Small intestine (tissue), 7 donors: ENCODE data around the gene SPCS2. TPM values are rescaled to one million over a fixed set of nuclear protein-coding genes. Genes with fewer than 3 reads are reported as not detected.
A peak's percentile ranks its signal among the peaks of the same experiment; 100 is the strongest.
"Not testable (repeated sequence)": the region's sequence is repeated elsewhere in the genome, so short reads cannot be mapped to it uniquely, and the experiment has no call there.

Source experiments
- DNase-seq, 2 donors: peaks; one replicate each; pipeline versions ENCODE4 v3.0.0 to v3.0.0-alpha.2; 2013
- FAIRE-seq: peaks from 2 replicates; lab custom pipeline; 2012; peaks lifted over from hg19 to GRCh38; lab: Jason Lieb, UNC
- H3K27ac ChIP-seq, 3 donors: one replicate each; pipeline ENCODE4 v1.5.1; 2013; ENCODE audit warnings: low read length in 2 of 3, mild to moderate bottlenecking in 2 of 3, control low read depth in 1 of 3, inconsistent platforms in 1 of 3, low read depth in 1 of 3, moderate library complexity in 1 of 3
- H3K27me3 ChIP-seq, 3 donors: one replicate each; pipeline ENCODE4 v1.6.1; 2013; ENCODE audit warnings: low read length in 3 of 3, inconsistent platforms in 1 of 3; ENCODE audit not compliant: control insufficient read depth in 3 of 3, insufficient read depth in 3 of 3
- H3K36me3 ChIP-seq, 3 donors: one replicate each; pipeline ENCODE4 v1.6.1; 2013; ENCODE audit warnings: low read length in 3 of 3, inconsistent platforms in 1 of 3, low read depth in 1 of 3, mild to moderate bottlenecking in 1 of 3, moderate library complexity in 1 of 3; ENCODE audit not compliant: control insufficient read depth in 3 of 3, insufficient read depth in 2 of 3
- H3K4me1 ChIP-seq, 3 donors: one replicate each; pipeline ENCODE4 v1.6.1; 2013; ENCODE audit warnings: low read length in 2 of 3, inconsistent platforms in 1 of 3, low read depth in 1 of 3, mild to moderate bottlenecking in 1 of 3, moderate library complexity in 1 of 3; ENCODE audit not compliant: control insufficient read depth in 3 of 3, insufficient read depth in 2 of 3
- H3K4me3 ChIP-seq, 3 donors: one replicate each; pipeline ENCODE4 v1.5.1; 2013; ENCODE audit warnings: low read length in 3 of 3, control low read depth in 1 of 3, inconsistent platforms in 1 of 3, low read depth in 1 of 3, mild to moderate bottlenecking in 1 of 3, moderate library complexity in 1 of 3
- H3K9me3 ChIP-seq, 2 donors: one replicate each; pipeline ENCODE4 v1.6.1; 2013; ENCODE audit warnings: low read depth in 1 of 2, low read length in 1 of 2; ENCODE audit not compliant: control insufficient read depth in 2 of 2, insufficient read depth in 1 of 2
- WGBS, 3 donors: extraction: QIAGEN DNeasy Blood & Tissue Kit; methylation state at CpG; one replicate each; pipeline ENCODE4 v1.1.7; 2013; 5-methylcytosine and 5-hydroxymethylcytosine counted together
- polyA plus RNA-seq, 4 donors: library from polyadenylated mRNA; stranded (reverse) in 3 of 4; unstranded in 1 of 4; fragments of 200-250 nt in 3 of 4; fragments of 120-200 nt in 1 of 4; gene quantifications; one replicate each; pipeline versions ENCODE4 v1.2.1 to v1.2.3, GENCODE V29; 2013
- donor health status: healthy with polysubstance abuse.
- donor health status: control.
- donor health status: control.
- donor health status: Bipolar disorder and iron deficiency.
- donor health status: healthy.

SPCS2 gene
- polyA plus RNA-seq, 4 donors, result 37.3 to 210 (median 101) TPM

DNA sequence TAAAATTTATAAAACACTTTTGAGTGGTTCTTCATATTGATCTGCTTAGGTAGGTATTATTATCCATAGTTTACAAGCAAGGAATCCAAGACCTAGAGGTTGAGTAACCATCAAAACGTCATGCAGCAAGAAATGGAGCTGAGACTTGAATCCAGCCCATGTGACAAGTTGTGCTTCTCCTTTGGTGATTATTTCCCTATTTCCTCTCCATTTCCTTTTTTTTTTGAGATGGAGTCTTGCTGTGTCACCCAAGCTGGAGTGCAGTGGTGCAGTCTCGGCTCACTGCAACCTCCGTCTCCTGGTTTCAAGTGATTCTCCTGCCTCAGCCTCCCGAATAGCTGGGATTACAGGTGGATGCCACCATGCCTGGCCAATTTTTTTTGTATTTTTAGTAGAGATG, 41.1 kb downstream of the SPCS2 start:
- 92 to 97% (median 93%) methylated on average over 4 of the region's 4 CpGs for WGBS, 3 donors
- H3K4me1 ChIP-seq, result peaks cover 2 to 22% (median 3%) of the 10 kb centered on the region in 3 donors
- H3K4me3 ChIP-seq, H3K36me3 ChIP-seq, H3K27ac ChIP-seq, H3K27me3 ChIP-seq, FAIRE-seq, H3K9me3 ChIP-seq, DNase-seq: not testable (repeated sequence)

DNA sequence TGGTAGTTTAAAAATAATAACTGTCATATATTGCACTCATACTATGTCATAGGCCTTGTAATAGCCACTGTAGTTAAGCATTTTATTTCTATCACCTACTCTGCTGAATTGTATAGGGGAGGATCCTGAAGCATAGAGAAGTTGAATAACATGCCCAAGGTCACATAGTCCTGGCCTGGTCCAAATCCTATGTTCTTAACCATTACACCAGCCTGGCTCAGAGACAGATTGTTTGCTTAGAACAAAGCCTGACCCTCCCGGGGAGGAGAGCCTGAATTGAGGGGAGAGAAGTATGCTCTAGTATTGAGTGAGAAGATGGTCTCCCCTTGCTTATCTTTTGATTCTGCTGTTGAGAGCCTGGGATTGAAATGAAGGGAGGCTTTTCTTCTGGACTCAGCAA, 41.9 kb downstream of the SPCS2 start:
- Histone ChIP-seq H3K9me3 (no peaks in the 10 kb centered on the region), H3K4me1 (peaks cover 2 to 22% (median 3%) of the 10 kb centered on the region in 3 donors), H3K27ac (peak overlapping the region in 1 of 3 donors; percentile 34), H3K4me3 (no peak overlapping the region), H3K36me3 (peaks cover 2 to 8% (median 5%) of the 10 kb centered on the region in 3 donors), H3K27me3 (no peaks in the 10 kb centered on the region)
- 67 to 73% (median 73%) methylated on average over 1 of the region's 1 CpG for WGBS, 3 donors
- DNase-seq, result no peak
- FAIRE-seq, result no peak

DNA sequence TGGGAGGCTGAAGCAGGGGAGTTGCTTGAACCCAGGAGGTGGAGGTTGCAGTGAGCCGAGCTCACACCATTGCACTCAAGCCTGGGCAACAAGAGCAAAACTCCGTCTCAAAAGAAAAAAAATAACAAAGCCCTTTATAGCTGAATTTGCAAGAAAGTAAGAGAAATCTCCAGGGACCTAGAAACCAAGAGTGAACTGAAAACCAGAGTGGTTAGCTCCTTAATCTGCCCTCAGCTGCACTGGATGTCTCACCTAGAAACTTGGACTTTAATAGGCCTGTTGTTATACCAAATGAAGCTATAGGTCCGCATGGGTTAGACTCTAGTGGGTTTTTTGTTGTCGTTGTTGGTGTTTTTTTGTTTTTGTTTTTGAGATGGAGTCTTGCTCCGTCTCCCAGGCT, 43.8 kb downstream of the SPCS2 start:
- FAIRE-seq, result no peak
- WGBS, 3 donors, result 90 to 94% (median 92%) methylated on average over 5 of the region's 5 CpGs

DNA sequence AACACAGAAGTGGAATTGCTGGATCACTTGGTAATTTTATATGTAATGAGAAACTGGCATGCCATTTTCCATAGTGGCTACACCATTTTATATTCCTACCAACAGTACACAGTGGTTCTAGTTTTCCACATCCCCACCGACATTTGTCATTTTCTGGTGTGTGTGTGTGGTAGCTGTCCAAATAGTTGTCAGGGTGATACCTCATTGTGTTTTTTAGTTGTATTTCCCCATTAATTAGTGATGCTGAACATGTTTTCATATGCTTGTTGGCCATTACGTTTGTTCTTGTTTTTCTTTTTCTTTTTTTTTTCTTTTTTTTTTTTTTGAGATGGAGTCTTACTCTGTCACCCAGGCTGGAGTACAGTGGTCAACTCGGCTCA, 51.9 kb downstream of the SPCS2 start:
- WGBS, 3 donors, result 85 to 96% (median 89%) methylated on average over 3 of the region's 3 CpGs
- Histone ChIP-seq H3K9me3 (no peaks in the 10 kb centered on the region), H3K36me3 (peaks cover 0 to 8% (median 7%) of the 10 kb centered on the region in 3 donors), H3K27me3 (no peaks in the 10 kb centered on the region), H3K4me3 (no peak overlapping the region), H3K27ac (no peak overlapping the region), H3K4me1 (no peaks in the 10 kb centered on the region)
- no peak for DNase-seq
- no peak for FAIRE-seq

More for the DNA sequence above, 43.8 kb downstream of the SPCS2 start:
- no peaks in the 10 kb centered on the region for H3K27me3 ChIP-seq
- no peak for DNase-seq
- H3K36me3 ChIP-seq, result peaks cover 2 to 8% (median 5%) of the 10 kb centered on the region in 3 donors
- H3K9me3 ChIP-seq, result no peaks in the 10 kb centered on the region
- no peak overlapping the region for H3K4me3 ChIP-seq
- H3K27ac ChIP-seq, result no peak overlapping the region
- H3K4me1 ChIP-seq, result peaks cover 2 to 22% (median 3%) of the 10 kb centered on the region in 3 donors

DNA sequence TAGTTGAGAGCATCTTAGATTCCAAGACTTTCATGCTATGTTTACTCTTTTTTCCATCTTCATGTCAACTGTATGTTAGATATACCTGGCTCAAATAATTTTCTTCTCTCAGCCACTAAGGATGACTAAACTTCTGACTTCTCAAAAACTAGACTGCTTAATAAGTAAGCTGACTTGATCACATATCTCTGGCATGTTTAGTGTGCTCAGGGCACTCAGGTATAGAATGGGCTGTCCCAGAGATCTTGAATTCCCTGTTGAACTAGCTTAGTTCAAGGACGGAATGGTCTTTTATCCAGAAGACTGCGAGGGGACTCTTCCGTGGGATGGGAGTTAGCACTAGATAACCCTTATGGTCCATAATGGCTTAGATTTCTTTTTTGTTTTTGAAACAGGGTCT, 52.6 kb downstream of the SPCS2 start:
- peaks cover 0 to 14% (median 10%) of the 10 kb centered on the region in 3 donors for H3K36me3 ChIP-seq
- no peaks in the 10 kb centered on the region for H3K27me3 ChIP-seq
- no peaks in the 10 kb centered on the region for H3K4me1 ChIP-seq
- no peak for DNase-seq
- no peaks in the 10 kb centered on the region for H3K9me3 ChIP-seq
- H3K27ac ChIP-seq, result no peak overlapping the region
- H3K4me3 ChIP-seq, result no peak overlapping the region
- no peak for FAIRE-seq
- 95 to 97% (median 96%) methylated on average over 3 of the region's 3 CpGs for WGBS, 3 donors

DNA sequence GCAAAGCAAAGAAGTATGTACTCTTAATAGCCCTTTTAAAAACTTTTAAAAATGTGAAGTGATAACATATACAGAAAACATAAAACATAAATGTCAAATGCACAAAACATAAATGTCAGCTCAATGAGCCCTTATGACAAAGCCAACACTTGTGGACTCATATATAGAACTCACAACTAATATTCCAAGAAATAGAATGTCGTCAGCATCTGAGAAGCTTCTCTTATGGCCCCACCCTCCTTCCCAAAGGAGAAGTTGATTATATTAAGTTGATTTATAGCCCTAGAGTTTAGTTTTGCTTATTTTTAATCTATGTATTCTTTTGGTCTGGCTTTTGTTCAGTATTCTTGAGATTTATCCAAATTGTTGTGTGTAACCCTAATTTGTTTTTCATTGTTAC, 53.5 kb downstream of the SPCS2 start:
- Histone ChIP-seq H3K4me1 (no peaks in the 10 kb centered on the region), H3K36me3 (peaks cover 0 to 14% (median 10%) of the 10 kb centered on the region in 3 donors), H3K27me3 (no peaks in the 10 kb centered on the region), H3K27ac (no peak overlapping the region), H3K9me3 (no peaks in the 10 kb centered on the region), H3K4me3 (no peak overlapping the region)
- FAIRE-seq (no peak), DNase-seq (no peak)
- WGBS, 3 donors, result 88 to 100% (median 100%) methylated on average over 1 of the region's 1 CpG

DNA sequence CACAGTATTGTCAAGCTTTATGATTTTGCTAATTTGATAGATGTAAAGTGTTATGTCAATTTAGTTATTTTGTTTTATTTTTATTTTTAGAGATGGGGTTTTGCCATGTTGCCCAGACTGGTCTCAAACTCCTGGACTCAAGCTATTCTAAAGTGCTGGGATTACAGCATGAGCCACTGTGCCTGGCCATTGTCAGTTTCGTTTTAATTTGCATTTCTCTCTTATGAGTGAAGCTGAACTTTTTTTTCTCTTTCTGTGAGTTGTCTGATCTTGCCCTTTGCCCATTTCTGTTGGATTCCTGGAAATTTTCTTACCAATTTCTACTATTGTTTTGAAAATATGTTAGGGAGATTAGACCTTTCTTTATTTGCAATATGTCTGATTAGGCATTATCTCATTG, 55.1 kb downstream of the SPCS2 start:
- H3K4me1 ChIP-seq, result no peaks in the 10 kb centered on the region
- 63 to 74% (median 66%) methylated on average over 1 of the region's 1 CpG for whole genome bisulfite sequencing, 3 donors
- DNase-seq (no peak), FAIRE-seq (no peak)
- H3K36me3 ChIP-seq, result peaks cover 3 to 19% (median 10%) of the 10 kb centered on the region in 3 donors
- H3K4me3 ChIP-seq, result no peak overlapping the region
- no peak overlapping the region for H3K27ac ChIP-seq
- H3K9me3 ChIP-seq, result no peaks in the 10 kb centered on the region
- H3K27me3 ChIP-seq, result no peaks in the 10 kb centered on the region

DNA sequence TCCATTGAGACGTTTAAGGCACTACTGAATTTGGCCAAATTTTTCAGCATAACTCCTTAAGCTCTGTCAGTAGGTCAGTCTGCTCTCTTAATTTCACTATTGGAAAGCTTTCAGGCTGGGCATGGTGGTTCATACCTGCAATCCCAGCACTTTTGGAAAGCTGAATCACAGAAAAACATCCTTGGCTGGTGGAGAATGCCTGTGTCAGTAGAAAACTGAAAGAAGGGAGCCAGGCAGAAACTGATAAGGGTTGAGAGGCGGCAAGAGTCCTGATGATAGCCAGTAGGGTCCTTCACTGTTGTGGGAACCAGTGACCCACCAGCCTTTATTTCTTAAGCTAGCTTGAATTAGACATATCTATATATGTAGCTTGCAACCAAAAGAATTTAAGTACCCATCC, 62.3 kb downstream of the SPCS2 start:
- WGBS, 3 donors, result 88 to 91% (median 89%) methylated on average over 2 of the region's 2 CpGs
- H3K4me3 ChIP-seq, result no peak overlapping the region
- no peaks in the 10 kb centered on the region for H3K4me1 ChIP-seq
- no peaks in the 10 kb centered on the region for H3K27me3 ChIP-seq
- H3K27ac ChIP-seq, result no peak overlapping the region
- DNase-seq, result no peak
- no peak for FAIRE-seq
- peaks cover 3 to 16% (median 4%) of the 10 kb centered on the region in 3 donors for H3K36me3 ChIP-seq
- no peaks in the 10 kb centered on the region for H3K9me3 ChIP-seq

DNA sequence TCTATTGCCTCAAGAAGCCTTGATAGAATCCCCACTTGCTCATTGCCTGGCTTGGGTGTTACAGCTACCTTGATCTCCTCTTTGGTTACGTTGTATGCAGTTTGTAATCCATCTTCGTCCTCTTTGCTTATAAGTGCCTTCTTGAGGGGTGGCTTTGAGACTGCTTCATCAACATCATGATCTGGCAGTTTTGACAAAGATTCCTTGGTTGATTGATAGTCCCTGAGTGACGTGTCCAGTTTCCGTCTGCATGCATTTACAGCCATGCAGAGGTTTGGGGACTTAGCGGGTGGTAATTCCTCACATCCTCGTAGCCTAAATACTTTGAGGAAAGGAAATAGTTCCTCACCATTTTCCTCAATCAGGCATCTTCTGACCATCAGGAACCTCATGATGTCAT, 62.8 kb downstream of the SPCS2 start:
- FAIRE-seq, result no peak

More for the DNA sequence above, 62.8 kb downstream of the SPCS2 start:
- 95 to 96% (median 96%) methylated on average over 6 of the region's 6 CpGs for WGBS, 3 donors
- peaks cover 2 to 14% (median 3%) of the 10 kb centered on the region in 3 donors for H3K36me3 ChIP-seq
- H3K4me3 ChIP-seq, result no peak overlapping the region
- DNase-seq, result no peak
- no peak overlapping the region for H3K27ac ChIP-seq
- H3K4me1 ChIP-seq, result no peaks in the 10 kb centered on the region
- no peaks in the 10 kb centered on the region for H3K9me3 ChIP-seq
- H3K27me3 ChIP-seq, result no peaks in the 10 kb centered on the region
